HG03378 (cell line): ENCODE results near the gene NT5DC1.
A peak's percentile ranks its signal among the peaks of the same experiment; 100 is the strongest.

Experiments used
- ATAC-seq: cut with Tn5 transposase; IDR thresholded peaks from one replicate; pipeline ENCODE4 v1.9.1; 2021; ENCODE audit warnings: mild to moderate bottlenecking, moderate library complexity; ENCODE audit not compliant: unreplicated experiment

The NT5DC1 gene

DNA sequence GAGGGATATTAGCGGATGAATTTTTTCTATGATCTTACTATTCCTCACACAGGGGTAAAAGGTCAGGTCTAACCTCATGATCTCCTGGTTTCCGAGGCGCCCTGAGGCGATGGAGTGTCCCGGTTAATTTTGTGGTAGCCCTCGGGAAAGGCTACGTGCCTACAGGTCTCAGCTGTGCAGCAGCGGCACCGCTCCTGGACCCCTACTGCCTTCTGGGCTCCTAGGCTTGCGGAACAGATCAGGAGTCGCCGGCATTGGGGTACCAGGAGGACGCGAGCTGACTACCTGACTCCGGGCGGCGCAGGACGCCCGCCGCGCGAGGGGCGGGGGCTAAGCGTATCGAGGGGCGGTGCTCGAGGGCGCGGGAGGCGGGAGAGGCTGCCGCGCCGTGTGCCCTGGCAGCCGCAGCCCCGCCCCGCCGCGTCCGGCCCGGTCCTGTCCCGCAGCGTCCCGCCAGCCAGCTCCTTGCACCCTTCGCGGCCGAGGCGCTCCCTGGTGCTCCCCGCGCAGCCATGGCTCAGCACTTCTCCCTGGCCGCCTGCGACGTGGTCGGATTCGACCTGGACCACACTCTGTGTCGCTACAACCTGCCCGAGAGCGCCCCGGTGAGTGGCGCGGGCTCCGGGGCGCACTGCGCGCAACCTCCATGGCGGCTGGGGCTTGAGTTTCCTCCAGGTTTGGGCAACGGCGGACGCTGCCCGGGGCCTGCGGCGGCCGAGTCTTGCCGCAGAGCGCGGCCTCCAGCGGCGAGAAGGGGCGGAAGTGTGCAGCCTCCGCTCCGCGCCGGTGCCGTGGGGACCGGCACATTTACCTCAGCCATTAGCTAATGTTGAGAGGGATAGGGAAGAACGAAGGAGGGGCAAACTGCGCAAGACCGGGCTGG, at the start of gene NT5DC1:
Gene NT5DC1, plus strand, starts transcription at position 435 of the 883 bp plus-strand sequence. Its CDS starts 78 bp downstream, at position 513.
- ATAC-seq, result peak; percentile 75

DNA sequence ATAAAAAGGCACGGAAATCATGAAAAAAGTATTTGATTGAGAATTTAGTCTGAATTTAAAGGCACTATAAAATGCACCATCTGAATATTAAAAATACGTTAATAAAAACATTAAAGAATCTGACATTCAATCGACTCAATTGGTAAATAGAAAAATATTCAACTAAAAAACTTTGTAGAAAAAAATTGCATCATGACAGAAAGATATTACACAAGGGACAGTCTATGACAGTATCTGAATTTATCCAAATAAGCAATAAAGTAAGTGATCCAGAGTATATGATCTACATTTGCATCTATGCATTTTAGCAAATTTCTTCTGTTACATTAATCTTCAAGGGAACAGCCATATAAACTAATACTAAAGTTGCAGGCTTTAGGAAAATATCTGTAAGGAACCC, 49.4 kb upstream of the NT5DC1 start:
- no peak for ATAC-seq

DNA sequence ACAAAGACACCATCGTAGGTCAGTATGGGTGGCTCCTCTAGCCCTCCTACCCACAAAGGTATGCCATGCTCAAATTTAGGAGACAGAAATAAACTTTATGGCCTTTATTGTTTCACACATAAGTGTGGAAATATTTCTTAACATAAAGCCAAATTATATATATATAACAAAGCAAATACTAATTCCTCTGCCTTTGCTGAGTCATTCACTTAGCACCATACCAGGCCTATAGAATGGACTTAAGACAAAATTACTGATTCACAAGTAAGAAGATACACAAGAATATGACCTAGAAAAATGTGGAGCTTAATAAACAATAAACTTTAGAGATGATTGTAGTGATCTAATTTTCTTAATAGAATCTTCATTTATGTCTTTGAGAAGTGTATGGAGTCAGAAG, 45.1 kb upstream of the NT5DC1 start:
- ATAC-seq, result no peak

GRCh38 chr6:116057766-116058165, 42.9 kb upstream of the NT5DC1 start:
- no peak for ATAC-seq

DNA sequence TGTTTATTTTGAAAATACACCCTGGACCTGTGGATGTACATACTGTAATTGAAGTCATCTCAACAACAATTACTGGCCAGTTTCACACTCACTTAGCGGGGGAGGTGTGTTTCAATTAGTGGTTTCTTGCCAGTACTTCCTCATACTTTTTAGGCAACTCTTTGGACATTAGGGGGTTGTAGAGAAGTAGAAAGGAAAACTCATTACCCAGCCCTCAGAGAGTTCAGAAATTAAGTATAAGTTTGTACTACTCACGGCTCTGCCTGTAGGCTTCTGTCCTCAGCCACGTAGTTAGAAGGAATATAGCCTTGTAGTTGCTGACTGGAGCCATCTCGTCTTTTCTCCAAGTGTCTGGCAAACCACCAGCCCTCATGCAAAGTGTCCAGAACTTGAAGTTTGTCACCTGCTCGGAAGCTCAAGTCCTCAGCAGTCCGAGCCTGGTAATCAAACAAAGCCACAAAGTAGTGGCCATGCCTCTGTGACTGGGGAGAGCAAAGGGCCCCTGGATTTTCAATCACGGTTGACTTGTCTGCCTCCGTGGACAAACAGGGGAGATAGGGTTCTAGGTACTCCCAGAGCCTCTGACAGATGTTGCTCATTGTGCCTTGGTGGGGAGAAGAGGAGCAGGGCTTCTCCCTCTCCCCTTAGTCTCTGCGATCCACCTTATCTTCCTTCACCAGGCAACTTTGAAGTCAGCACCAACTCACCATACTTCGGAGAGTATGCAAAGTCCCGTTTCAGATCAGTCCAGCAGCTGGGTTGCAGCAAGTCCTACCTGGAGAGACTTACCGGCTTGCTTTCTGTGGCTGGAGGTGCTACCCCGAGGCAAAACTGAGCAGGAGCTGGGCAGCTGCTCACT, 40.7 kb upstream of the NT5DC1 start:
- ATAC-seq, result peak; percentile 93

DNA sequence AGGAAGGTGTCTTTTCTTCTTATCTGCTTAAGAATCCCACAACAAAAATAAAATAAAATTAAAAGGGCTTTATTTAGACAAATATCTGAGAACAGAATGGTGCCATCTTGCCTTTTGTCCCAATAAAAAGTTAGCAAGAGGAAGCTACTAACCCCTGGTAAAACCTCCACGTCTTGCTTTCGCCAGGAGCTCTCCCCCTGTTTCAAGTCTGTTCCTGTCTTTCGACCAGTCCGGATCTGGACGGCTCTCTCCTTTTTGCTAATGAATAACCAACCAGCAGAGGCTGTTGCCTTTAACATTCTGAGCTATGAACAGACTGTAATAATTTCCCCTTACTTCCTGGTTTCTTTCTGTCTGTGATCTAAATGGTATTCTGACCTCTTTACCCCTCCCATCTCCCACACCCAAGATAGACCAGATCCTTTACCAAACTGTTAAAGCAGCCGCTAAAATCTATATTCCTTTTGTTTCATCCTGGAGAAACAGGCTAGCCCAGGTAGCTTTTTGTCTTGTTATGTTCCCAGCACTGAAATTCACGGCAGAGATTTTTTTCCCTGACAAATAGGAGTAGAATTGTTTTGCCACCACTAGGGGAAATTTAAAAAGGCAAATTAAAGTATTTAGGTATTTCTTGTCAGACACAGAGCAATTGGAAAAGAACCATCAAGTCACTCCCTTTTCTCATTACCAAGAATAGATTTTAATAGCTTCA, 39.9 kb upstream of the NT5DC1 start, which contains the start of gene FRK:
Gene FRK, minus strand, starts transcription at position 320 of the 712 bp plus-strand sequence. CDS start 580 bp downstream, outside the sequence.
- ATAC-seq, result no peak

DNA sequence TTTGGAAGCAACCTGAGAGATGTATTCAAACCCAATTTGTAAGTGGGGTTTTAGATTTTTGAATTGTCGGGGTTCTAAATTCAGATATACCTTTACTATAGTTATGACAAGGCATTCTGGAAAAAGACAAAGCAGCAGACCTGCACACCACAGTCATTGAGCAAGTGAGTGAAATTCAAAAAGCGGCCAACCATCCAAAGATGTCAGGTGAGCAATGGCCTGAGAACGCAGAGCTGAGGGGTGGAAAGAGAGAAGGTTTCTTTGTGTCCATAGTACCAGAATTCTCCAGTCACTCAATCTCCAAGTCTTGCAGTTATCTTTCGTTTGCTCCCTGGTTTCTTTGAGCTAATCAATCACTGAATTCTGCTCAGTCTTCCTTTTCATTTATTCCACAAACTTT, 38.2 kb upstream of the NT5DC1 start:
- ATAC-seq, result no peak

- no peak for ATAC-seq
Observed at GRCh38 chr6:116064666-116065065, 36.0 kb upstream of the NT5DC1 start.

- no peak for ATAC-seq
Observed at GRCh38 chr6:116066789-116067188, 33.9 kb upstream of the NT5DC1 start.

DNA sequence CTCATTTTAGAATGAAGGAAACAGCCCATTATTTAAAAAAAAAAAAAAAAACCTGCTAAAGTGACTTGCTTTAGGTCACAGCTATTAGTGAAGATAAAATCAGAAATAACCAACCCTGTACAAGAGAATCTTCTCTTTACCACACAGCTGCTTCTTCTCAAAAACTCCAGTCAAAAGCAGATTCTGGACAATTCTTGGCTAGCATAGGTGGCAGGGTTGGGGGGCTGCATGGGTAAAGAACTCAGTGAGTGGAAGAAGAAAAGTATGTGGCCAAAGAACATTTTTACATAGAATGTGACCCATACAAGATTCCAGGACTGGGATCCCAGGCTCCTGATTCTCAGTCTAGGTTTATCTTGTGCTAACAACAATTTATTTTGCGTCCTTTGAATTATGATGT, 30.6 kb upstream of the NT5DC1 start:
- no peak for ATAC-seq

DNA sequence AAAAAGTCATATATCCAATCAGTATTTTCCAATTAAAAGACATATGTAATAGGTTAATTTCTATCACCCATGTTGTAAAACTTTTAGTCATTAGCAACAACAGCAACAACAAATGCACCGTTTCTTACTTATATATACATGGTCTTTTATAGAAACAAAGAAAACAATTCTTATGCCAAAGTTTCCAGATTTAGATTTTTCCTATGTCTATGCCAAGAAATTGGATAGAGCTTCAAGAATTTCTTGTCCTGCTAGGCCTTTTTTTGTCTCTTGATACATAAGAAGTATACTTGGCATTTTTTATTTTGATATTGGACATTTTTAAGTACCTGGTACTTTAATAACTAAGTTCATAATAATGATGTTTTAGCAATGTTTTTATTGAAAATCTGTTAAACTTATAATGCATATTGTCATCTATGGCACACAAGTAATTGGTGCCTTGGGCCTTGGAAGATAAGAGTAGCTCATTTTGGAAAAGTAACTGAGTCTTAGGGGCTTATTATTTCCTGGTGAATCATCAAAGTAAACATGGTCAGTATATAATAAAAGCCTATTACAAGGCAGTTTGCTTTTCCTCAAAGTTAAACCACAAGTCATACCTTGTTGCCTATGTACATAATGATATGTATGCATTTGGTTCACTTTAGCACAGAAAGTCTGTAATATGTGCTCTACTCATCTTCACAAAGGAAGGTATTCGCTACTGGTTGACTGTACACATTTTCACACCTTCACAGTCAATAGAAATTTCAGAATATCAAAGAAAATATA, 29.9 kb upstream of the NT5DC1 start:
- no peak for ATAC-seq

DNA sequence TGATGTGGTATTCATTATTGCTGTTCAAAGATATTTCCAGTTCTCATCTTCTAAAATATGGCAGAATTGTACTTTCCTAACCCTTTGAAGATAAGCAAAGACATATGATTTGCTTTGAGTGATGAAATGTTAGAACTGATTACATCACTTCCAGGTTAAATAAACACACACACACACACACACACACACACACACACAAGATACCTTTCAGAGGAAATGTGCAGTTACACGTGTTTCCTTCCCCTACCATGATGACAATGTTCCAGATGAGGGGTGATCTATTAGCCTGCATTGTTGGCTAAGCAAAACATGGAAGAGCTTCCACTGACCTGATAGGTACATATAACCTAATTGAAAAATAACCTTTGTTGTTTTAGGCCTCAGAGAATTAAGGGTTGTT, 28.3 kb upstream of the NT5DC1 start:
- no peak for ATAC-seq

DNA sequence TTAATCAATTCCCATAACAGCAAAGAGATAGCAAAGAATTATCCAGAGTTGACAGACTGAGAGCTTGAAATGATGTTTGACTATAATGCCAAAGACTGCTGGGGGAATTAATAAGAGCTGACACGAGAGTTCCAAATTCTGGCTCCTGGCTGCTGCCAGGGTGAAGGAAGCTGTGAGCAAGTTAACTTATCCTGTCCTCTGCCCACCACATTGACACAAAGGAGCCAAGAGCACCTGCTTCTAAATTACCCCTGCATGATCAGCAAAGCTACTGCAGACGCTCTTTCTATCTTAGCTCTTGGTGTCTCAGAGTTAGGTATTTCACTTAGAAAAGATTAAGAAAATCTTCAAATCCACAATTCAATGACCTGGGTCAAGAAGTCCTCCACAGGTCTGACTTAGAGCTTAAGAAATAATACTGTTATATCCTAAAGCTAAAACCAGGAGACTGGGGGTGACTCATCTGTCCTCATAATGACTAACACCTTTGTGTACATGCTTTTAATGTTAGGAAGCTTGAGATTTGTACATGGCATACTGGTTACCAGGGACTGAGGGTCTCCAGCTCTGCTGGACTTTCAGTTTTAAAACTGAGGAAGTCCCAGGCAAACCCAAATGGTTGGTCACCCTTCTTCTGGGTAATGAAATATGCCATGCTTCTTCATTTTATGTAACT, 26.8 kb upstream of the NT5DC1 start:
- no peak for ATAC-seq

- no peak for ATAC-seq
Observed at GRCh38 chr6:116074732-116075390, 25.8 kb upstream of the NT5DC1 start.

- ATAC-seq, result no peak
Observed at GRCh38 chr6:116078522-116078921, 22.1 kb upstream of the NT5DC1 start.

DNA sequence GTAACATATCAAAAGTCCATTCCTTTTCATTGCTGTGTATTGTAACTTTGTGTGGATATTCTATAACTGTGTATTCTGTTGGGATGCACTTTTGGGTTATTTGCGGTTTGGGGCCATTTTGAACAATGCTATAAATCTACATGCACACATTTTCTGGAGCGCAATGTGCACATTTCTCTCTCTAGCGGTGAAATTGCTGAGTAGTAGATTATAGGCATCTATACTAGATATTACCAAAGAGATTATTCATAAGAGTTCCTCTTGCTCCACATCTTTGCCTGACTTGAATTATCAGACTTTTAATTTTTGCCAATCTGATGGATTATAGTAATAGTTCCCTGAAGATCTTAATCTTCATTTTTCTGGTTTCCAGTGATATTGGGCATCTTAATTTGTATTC, 21.7 kb upstream of the NT5DC1 start:
- no peak for ATAC-seq

- ATAC-seq, result no peak
Observed at GRCh38 chr6:116083052-116083451, 17.6 kb upstream of the NT5DC1 start.

DNA sequence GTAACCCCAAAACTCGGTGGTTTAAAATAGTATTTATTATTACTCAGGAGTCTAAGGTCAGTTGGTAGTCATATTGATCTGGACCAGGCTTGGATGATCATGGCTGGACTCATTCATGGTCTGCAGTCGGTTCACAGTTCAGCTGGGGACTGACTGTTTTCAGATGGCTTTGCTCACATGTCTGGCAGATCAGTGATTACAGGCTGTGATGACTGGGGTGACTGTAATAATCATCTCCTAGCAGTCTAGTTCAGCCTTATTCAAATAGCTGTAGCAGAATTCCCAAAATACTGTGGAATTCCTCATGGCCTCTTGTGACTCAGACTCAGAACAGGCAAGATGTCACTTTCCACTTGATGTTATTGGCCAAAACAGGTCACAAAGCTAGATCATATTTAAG, 16.4 kb upstream of the NT5DC1 start:
- no peak for ATAC-seq

DNA sequence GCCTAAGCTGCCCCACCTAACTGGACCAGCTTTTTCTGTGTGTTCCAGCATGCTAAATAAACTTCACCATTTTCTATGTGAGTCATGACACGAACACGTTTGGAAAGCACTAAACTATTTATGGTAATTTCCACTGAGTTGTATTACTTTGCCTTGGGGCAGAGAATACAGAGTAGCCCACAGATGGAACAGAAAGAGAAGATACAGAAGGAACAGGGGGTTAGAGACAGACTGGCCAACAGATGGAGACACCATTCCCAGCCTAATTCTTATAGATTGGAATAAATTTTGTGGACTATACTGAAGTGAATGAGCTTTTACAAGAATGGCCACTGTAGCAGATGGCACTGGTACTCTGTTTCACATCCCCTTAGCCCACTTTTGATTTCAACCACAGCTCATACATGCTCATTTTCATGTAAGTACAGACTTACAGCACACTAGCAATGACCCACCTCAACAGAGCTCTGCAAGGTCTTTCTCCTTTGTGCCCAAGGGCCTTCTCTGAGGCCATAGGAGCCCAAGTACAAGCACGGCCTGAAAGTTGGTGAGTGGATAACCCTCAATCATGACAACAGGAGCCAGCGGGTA, 13.1 kb upstream of the NT5DC1 start:
- ATAC-seq, result peak; percentile 94
